ENCODE measurements around the gene ATR. TPM values are rescaled to one million over a fixed set of nuclear protein-coding genes. Genes with fewer than 3 reads are reported as not detected.

Gene ATR
- polyA plus RNA-seq, 1 donor from 2014 or later: 26.1 TPM

- H3F3A ChIP-seq (ENCODE audit: insufficient read depth, low read length, poor library complexity, severe bottlenecking): no peaks in the 10 kb centered on the region
These were observed 46.6 kb upstream of the ATR start for GRCh38 chr3:142625153-142625440.

GRCh38 chr3:142624341-142625152 lies 46.0 kb upstream of the ATR start:
- no peak overlapping the region for H3K9ac ChIP-seq (ENCODE audit: low read length)
- H3K27me3 ChIP-seq (ENCODE audit: insufficient read depth, low read depth, low read length): no peaks in the 10 kb centered on the region
- H3K9me2 ChIP-seq (ENCODE audit: insufficient read depth, low read length): no peaks in the 10 kb centered on the region
- no peaks in the 10 kb centered on the region for H3K79me2 ChIP-seq (replicated peaks; ENCODE audit: insufficient read depth, low read length)
- H3K9me3 ChIP-seq (ENCODE audit: low read length): no peaks in the 10 kb centered on the region
- H3K36me3 ChIP-seq (ENCODE audit: insufficient read depth, low read length): no peaks in the 10 kb centered on the region
- H4K20me1 ChIP-seq (ENCODE audit: insufficient read depth): no peaks in the 10 kb centered on the region
- no peak overlapping the region for H3K4me2 ChIP-seq (ENCODE audit: low read length)
- no peak overlapping the region for H3K4me3 ChIP-seq (ENCODE audit: low read length)
- H2AFZ ChIP-seq (ENCODE audit: low read depth, low read length): no peak overlapping the region
- H3K27ac ChIP-seq (ENCODE audit: low read length): no peak overlapping the region
- no peaks in the 10 kb centered on the region for H3F3A ChIP-seq (ENCODE audit: insufficient read depth, low read length, poor library complexity, severe bottlenecking)
- no peak for TF ChIP-seq EP300 (conservative IDR thresholded peaks at IDR 0.05; ENCODE audit: poor library complexity, severe bottlenecking)
- TF ChIP-seq RAD21 (conservative IDR thresholded peaks at IDR 0.05): no peak
- no peak for TF ChIP-seq MXI1 (conservative IDR thresholded peaks at IDR 0.05; ENCODE audit: poor library complexity, severe bottlenecking)
- TF ChIP-seq POLR2AphosphoS5 (IDR thresholded peaks at IDR 0.05): no peak
- TF ChIP-seq, protein P1, sequence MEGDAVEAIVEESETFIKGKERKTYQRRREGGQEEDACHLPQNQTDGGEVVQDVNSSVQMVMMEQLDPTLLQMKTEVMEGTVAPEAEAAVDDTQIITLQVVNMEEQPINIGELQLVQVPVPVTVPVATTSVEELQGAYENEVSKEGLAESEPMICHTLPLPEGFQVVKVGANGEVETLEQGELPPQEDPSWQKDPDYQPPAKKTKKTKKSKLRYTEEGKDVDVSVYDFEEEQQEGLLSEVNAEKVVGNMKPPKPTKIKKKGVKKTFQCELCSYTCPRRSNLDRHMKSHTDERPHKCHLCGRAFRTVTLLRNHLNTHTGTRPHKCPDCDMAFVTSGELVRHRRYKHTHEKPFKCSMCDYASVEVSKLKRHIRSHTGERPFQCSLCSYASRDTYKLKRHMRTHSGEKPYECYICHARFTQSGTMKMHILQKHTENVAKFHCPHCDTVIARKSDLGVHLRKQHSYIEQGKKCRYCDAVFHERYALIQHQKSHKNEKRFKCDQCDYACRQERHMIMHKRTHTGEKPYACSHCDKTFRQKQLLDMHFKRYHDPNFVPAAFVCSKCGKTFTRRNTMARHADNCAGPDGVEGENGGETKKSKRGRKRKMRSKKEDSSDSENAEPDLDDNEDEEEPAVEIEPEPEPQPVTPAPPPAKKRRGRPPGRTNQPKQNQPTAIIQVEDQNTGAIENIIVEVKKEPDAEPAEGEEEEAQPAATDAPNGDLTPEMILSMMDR (IDR thresholded peaks at IDR 0.05; ENCODE audit: poor library complexity, severe bottlenecking): no peak
- TF ChIP-seq EZH2 (IDR thresholded peaks at IDR 0.05; ENCODE audit: borderline replicate concordance, insufficient read depth, low read length, poor library complexity, severe bottlenecking): no peak
- no peak for TF ChIP-seq REST (IDR thresholded peaks at IDR 0.05; ENCODE audit: borderline replicate concordance)

More at GRCh38 chr3:142625153-142625440, 46.6 kb upstream of the ATR start:
- no peaks in the 10 kb centered on the region for H4K20me1 ChIP-seq (ENCODE audit: insufficient read depth)
- no peak overlapping the region for H3K27ac ChIP-seq (ENCODE audit: low read length)
- H3K79me2 ChIP-seq (replicated peaks; ENCODE audit: insufficient read depth, low read length): no peaks in the 10 kb centered on the region
- H3K4me3 ChIP-seq (ENCODE audit: low read length): no peak overlapping the region
- no peaks in the 10 kb centered on the region for H3K9me3 ChIP-seq (ENCODE audit: low read length)
- TF ChIP-seq RAD21 (conservative IDR thresholded peaks at IDR 0.05): no peak
- no peak for TF ChIP-seq SMC3 (conservative IDR thresholded peaks at IDR 0.05; ENCODE audit: poor library complexity)
- no peak for TF ChIP-seq MXI1 (conservative IDR thresholded peaks at IDR 0.05; ENCODE audit: poor library complexity, severe bottlenecking)
- TF ChIP-seq TAF1 (IDR thresholded peaks at IDR 0.05; ENCODE audit: low read depth): no peak
- TF ChIP-seq, protein P1 (IDR thresholded peaks at IDR 0.05; ENCODE audit: poor library complexity, severe bottlenecking): no peak
- TF ChIP-seq EP300 (conservative IDR thresholded peaks at IDR 0.05; ENCODE audit: poor library complexity, severe bottlenecking): no peak
- TF ChIP-seq POLR2AphosphoS5 (IDR thresholded peaks at IDR 0.05): no peak
- no peak for TF ChIP-seq REST (IDR thresholded peaks at IDR 0.05; ENCODE audit: borderline replicate concordance)
- no peak for TF ChIP-seq EZH2 (IDR thresholded peaks at IDR 0.05; ENCODE audit: borderline replicate concordance, insufficient read depth, low read length, poor library complexity, severe bottlenecking)
- no peaks in the 10 kb centered on the region for H3K27me3 ChIP-seq (ENCODE audit: insufficient read depth, low read depth, low read length)
- no peaks in the 10 kb centered on the region for H3K9me2 ChIP-seq (ENCODE audit: insufficient read depth, low read length)
- H3K36me3 ChIP-seq (ENCODE audit: insufficient read depth, low read length): no peaks in the 10 kb centered on the region
- H3K4me2 ChIP-seq (ENCODE audit: low read length): no peak overlapping the region
- H2AFZ ChIP-seq (ENCODE audit: low read depth, low read length): no peak overlapping the region
- no peak overlapping the region for H3K9ac ChIP-seq (ENCODE audit: low read length)

All from neural cell (in vitro differentiated cells).